Liver (tissue), 9 donors: ENCODE measurements around the gene SLC38A3. TPM values are rescaled to one million over a fixed set of nuclear protein-coding genes. Genes with fewer than 3 reads are reported as not detected.

Experiments used
- DNase-seq: peaks from one replicate; pipeline ENCODE4 v3.0.0-alpha.2; 2017; ENCODE audit warnings: low spot score
- H3K27ac ChIP-seq, 2 donors: one replicate each; pipeline ENCODE4 v1.7.0; 2013; ENCODE audit warnings: inconsistent platforms in 2 of 2, low read length in 2 of 2, control low read depth in 1 of 2, low read depth in 1 of 2, mild to moderate bottlenecking in 1 of 2
- H3K27me3 ChIP-seq, 4 donors: one replicate each; pipeline versions ENCODE4 v1.6.1 to v1.7.0; 2013; ENCODE audit warnings: low read length in 3 of 4, inconsistent platforms in 1 of 4, mild to moderate bottlenecking in 1 of 4, moderate library complexity in 1 of 4; ENCODE audit not compliant: control insufficient read depth in 4 of 4, insufficient read depth in 4 of 4
- H3K36me3 ChIP-seq, 4 donors: one replicate each; pipeline versions ENCODE4 v1.6.1 to v1.7.0; 2013; ENCODE audit warnings: low read length in 3 of 4, mild to moderate bottlenecking in 3 of 4, low read depth in 1 of 4, moderate library complexity in 1 of 4; ENCODE audit not compliant: control insufficient read depth in 4 of 4, insufficient read depth in 3 of 4
- H3K4me1 ChIP-seq, 4 donors: one replicate each; pipeline versions ENCODE4 v1.6.1 to v1.7.0; 2013; ENCODE audit warnings: low read length in 3 of 4, mild to moderate bottlenecking in 3 of 4, moderate library complexity in 1 of 4; ENCODE audit not compliant: control insufficient read depth in 4 of 4, insufficient read depth in 4 of 4
- H3K4me3 ChIP-seq, 3 donors: one replicate each; pipeline versions ENCODE4 v1.6.1 to v1.7.0; 2013; ENCODE audit warnings: low read length in 3 of 3, control low read depth in 1 of 3, low read depth in 1 of 3, mild to moderate bottlenecking in 1 of 3
- H3K9ac ChIP-seq, 2 donors: one replicate each; pipeline ENCODE4 v1.7.0; 2013; ENCODE audit warnings: low read length in 2 of 2, mild to moderate bottlenecking in 2 of 2, moderate library complexity in 2 of 2, control low read depth in 1 of 2, low read depth in 1 of 2
- H3K9me3 ChIP-seq, 4 donors: one replicate each; pipeline versions ENCODE4 v1.6.1 to v1.7.0; 2013; ENCODE audit warnings: low read length in 3 of 4; ENCODE audit not compliant: control insufficient read depth in 4 of 4
- ATF3 ChIP-seq: IDR thresholded peaks from 2 replicates; pipeline ENCODE4 v1.6.1; 2016; ENCODE audit warnings: antibody characterized with exemption
- CTCF ChIP-seq: fragments of 150-350 bp; IDR thresholded peaks from 2 replicates; pipeline ENCODE4 v1.5.1; 2017; ENCODE audit warnings: improper control_type of control experiment, low read depth, low read length; ENCODE audit not compliant: missing input control
- EGR1 ChIP-seq, 2 donors: IDR thresholded peaks; 2 replicates each; pipeline ENCODE4 v1.6.1; 2016 to 2018; ENCODE audit warnings: antibody characterized with exemption in 2 of 2, low read depth in 2 of 2
- FOXA1 ChIP-seq: IDR thresholded peaks from 2 replicates; pipeline ENCODE4 v1.6.1; 2016; ENCODE audit warnings: antibody characterized with exemption
- FOXA2 ChIP-seq: IDR thresholded peaks from 2 replicates; pipeline ENCODE4 v1.6.1; 2016; ENCODE audit warnings: antibody characterized with exemption
- GABPA ChIP-seq, 2 donors: IDR thresholded peaks in 1 of 2; conservative IDR thresholded peaks in 1 of 2; 2 replicates each; pipeline ENCODE4 v1.6.1; 2016; ENCODE audit warnings: antibody characterized with exemption in 2 of 2, mild to moderate bottlenecking in 1 of 2, moderate library complexity in 1 of 2
- HNF4A ChIP-seq, 2 donors: conservative IDR thresholded peaks; 2 replicates each; pipeline ENCODE4 v1.6.1; 2016; ENCODE audit warnings: antibody characterized with exemption in 2 of 2, mild to moderate bottlenecking in 2 of 2
- HNF4G ChIP-seq: IDR thresholded peaks from 2 replicates; pipeline ENCODE4 v1.6.1; 2016; ENCODE audit warnings: antibody characterized with exemption
- JUND ChIP-seq, 2 donors: IDR thresholded peaks; 2 replicates each; pipeline ENCODE4 v1.6.1; 2016; ENCODE audit warnings: antibody characterized with exemption in 2 of 2
- MAX ChIP-seq: IDR thresholded peaks from 2 replicates; pipeline ENCODE4 v1.6.1; 2016; ENCODE audit warnings: antibody characterized with exemption
- NR2F2 ChIP-seq: IDR thresholded peaks from 2 replicates; pipeline ENCODE4 v1.6.1; 2016; ENCODE audit warnings: antibody characterized with exemption
- RAD21 ChIP-seq, 2 donors: IDR thresholded peaks; 2 replicates each; pipeline ENCODE4 v1.6.1; 2016; ENCODE audit warnings: antibody characterized with exemption in 2 of 2, mild to moderate bottlenecking in 2 of 2
- RXRA ChIP-seq, 2 donors: IDR thresholded peaks; 2 replicates each; pipeline ENCODE4 v1.6.1; 2017 to 2018; ENCODE audit warnings: antibody characterized with exemption in 2 of 2, mild to moderate bottlenecking in 1 of 2
- SP1 ChIP-seq: IDR thresholded peaks from 2 replicates; pipeline ENCODE4 v1.6.1; 2018; ENCODE audit warnings: antibody characterized with exemption, mild to moderate bottlenecking
- TAF1 ChIP-seq: conservative IDR thresholded peaks from 2 replicates; pipeline ENCODE4 v1.6.1; 2016; ENCODE audit warnings: antibody characterized with exemption, mild to moderate bottlenecking
- YY1 ChIP-seq: IDR thresholded peaks from 2 replicates; pipeline ENCODE4 v1.6.1; 2016; ENCODE audit warnings: antibody characterized with exemption, mild to moderate bottlenecking
- ZBTB33 ChIP-seq: IDR thresholded peaks from 2 replicates; pipeline ENCODE4 v1.6.1; 2016; ENCODE audit warnings: antibody characterized with exemption
- WGBS: extraction: QIAGEN DNeasy Blood & Tissue Kit; methylation state at CpG from one replicate; pipeline ENCODE4 v1.1.7; 2013; 5-methylcytosine and 5-hydroxymethylcytosine counted together
- polyA plus RNA-seq, 2 donors: library from polyadenylated mRNA; stranded (reverse) in 1 of 2; unstranded in 1 of 2; fragments of 200-250 nt in 1 of 2; fragments of >200 nt in 1 of 2; fragmentation: Nextera tagmentation in 1 of 2; extraction: Ambion mirVana in 1 of 2; gene quantifications; one replicate each; pipeline versions ENCODE4 v1.2.1 to v1.2.3, GENCODE V29; 2013 to 2015
- total RNA-seq, 2 donors: library from RNA; depleted of rRNA; stranded (reverse); fragments of >200 nt; gene quantifications; one replicate each; pipeline ENCODE4 v1.2.3, GENCODE V29; 2014
- TF ChIP-seq, protein P1 (sequence below): IDR thresholded peaks from 2 replicates; pipeline ENCODE4 v1.6.1; 2016; ENCODE audit warnings: antibody characterized with exemption, mild to moderate bottlenecking
- donor health status: healthy.
- donor health status: healthy.
- donor health status: healthy.
- donor health status: healthy.
- donor health status: healthy.

Gene SLC38A3
- total and polyA plus RNA-seq, 4 donors: 98.1 to 180 (median 140) TPM

GRCh38 chr3:50268276-50268675 lies 63.2 kb downstream of the SLC38A3 start:
- peaks cover 1 to 38% (median 13%) of the 10 kb centered on the region in 4 donors for H3K4me1 ChIP-seq
- no peaks in the 10 kb centered on the region for H3K9me3 ChIP-seq
- H3K4me3 ChIP-seq: no peak overlapping the region
- DNase-seq: no peak
- no peak overlapping the region for H3K27ac ChIP-seq
- H3K27me3 ChIP-seq: no peaks in the 10 kb centered on the region
- 68% methylated on average over 3 of the region's 3 CpGs for WGBS
- H3K9ac ChIP-seq: no peak overlapping the region
- H3K36me3 ChIP-seq: no peaks in the 10 kb centered on the region
- no peak for TF ChIP-seq HNF4G
- TF ChIP-seq CTCF: no peak
- no peak for TF ChIP-seq NR2F2
- no peak for TF ChIP-seq YY1
- no peak for TF ChIP-seq ATF3

DNA sequence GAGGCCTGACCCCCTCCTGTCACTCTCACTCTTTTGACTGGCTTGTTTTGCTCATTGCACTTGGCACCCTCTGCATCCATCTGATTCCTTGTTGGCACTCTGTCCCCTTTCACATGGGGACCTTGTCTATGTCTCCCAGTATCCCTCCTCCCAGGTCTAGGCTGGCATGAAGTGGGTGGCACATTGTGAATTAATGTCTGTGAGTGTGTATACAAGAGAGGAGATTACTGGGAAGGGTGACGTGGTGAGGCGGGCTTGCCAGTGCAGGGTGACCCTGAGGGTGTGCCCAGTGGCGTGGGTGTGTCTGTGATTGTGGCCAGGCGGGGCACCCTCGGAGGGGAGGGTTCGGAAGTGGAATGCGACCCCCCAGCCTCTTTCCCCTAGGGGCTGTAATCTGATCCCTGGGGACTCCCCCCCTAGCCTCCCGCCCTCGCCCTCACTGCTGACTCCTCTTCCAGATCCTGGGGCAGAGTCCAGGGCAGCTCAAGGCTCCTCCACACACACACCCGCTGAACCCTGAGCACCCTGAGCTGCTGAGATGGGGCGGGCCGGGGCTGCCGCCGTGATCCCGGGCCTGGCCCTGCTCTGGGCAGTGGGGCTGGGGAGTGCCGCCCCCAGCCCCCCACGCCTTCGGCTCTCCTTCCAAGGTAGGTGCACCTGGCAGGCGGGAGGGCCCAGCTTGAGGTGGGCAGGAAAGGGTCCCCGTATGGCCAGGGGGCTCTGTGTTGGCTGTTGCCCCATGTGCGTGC lies 63.8 kb downstream of the SLC38A3 start, which contains the start of gene SEMA3B:
TSS of gene SEMA3B (plus strand) at position 445 of the 749 bp plus-strand sequence. CDS start at position 539, 94 bp downstream.
- Histone ChIP-seq H3K27ac (no peak within 1 kb of the TSS), H3K36me3 (no peaks in the 10 kb centered on the region)
- no peak for DNase-seq

More for the DNA sequence above, 63.8 kb downstream of the SLC38A3 start, which contains the start of gene SEMA3B:
- peaks cover 1 to 41% (median 17%) of the 10 kb centered on the region in 4 donors for H3K4me1 ChIP-seq
- no peak within 1 kb of the TSS for H3K9ac ChIP-seq
- H3K27me3 ChIP-seq: no peaks in the 10 kb centered on the region
- 62% methylated on average over 21 of the region's 21 CpGs for WGBS
- H3K9me3 ChIP-seq: no peaks in the 10 kb centered on the region
- H3K4me3 ChIP-seq: no peak within 1 kb of the TSS
- no peak for TF ChIP-seq EGR1 (IDR thresholded peaks at IDR 0.05; ENCODE audit: low read depth in 2 of 2)
- TF ChIP-seq RXRA (IDR thresholded peaks at IDR 0.05): no peak
- no peak for TF ChIP-seq NR2F2
- TF ChIP-seq, protein P1, sequence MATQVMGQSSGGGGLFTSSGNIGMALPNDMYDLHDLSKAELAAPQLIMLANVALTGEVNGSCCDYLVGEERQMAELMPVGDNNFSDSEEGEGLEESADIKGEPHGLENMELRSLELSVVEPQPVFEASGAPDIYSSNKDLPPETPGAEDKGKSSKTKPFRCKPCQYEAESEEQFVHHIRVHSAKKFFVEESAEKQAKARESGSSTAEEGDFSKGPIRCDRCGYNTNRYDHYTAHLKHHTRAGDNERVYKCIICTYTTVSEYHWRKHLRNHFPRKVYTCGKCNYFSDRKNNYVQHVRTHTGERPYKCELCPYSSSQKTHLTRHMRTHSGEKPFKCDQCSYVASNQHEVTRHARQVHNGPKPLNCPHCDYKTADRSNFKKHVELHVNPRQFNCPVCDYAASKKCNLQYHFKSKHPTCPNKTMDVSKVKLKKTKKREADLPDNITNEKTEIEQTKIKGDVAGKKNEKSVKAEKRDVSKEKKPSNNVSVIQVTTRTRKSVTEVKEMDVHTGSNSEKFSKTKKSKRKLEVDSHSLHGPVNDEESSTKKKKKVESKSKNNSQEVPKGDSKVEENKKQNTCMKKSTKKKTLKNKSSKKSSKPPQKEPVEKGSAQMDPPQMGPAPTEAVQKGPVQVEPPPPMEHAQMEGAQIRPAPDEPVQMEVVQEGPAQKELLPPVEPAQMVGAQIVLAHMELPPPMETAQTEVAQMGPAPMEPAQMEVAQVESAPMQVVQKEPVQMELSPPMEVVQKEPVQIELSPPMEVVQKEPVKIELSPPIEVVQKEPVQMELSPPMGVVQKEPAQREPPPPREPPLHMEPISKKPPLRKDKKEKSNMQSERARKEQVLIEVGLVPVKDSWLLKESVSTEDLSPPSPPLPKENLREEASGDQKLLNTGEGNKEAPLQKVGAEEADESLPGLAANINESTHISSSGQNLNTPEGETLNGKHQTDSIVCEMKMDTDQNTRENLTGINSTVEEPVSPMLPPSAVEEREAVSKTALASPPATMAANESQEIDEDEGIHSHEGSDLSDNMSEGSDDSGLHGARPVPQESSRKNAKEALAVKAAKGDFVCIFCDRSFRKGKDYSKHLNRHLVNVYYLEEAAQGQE: no peak
- TF ChIP-seq YY1: no peak
- no peak for TF ChIP-seq SP1
- no peak for TF ChIP-seq MAX
- no peak for TF ChIP-seq JUND (IDR thresholded peaks at IDR 0.05)
- no peak for TF ChIP-seq TAF1
- no peak for TF ChIP-seq CTCF
- no peak for TF ChIP-seq HNF4A (conservative IDR thresholded peaks at IDR 0.05)
- no peak for TF ChIP-seq GABPA (IDR thresholded peaks at IDR 0.05 in 1 of 2, conservative IDR thresholded peaks at IDR 0.05 in 1 of 2)
- TF ChIP-seq ATF3: no peak
- no peak for TF ChIP-seq FOXA1
- no peak for TF ChIP-seq HNF4G
- TF ChIP-seq ZBTB33: no peak
- TF ChIP-seq FOXA2: no peak
- TF ChIP-seq RAD21 (IDR thresholded peaks at IDR 0.05): no peak
